Measurements from ENCODE around the gene SYNGR3. TPM values are rescaled to one million over a fixed set of nuclear protein-coding genes. Genes with fewer than 3 reads are reported as not detected.

Gene SYNGR3
- total RNA-seq, 1 experiment from 2014 or later, result 2.3 TPM

DNA sequence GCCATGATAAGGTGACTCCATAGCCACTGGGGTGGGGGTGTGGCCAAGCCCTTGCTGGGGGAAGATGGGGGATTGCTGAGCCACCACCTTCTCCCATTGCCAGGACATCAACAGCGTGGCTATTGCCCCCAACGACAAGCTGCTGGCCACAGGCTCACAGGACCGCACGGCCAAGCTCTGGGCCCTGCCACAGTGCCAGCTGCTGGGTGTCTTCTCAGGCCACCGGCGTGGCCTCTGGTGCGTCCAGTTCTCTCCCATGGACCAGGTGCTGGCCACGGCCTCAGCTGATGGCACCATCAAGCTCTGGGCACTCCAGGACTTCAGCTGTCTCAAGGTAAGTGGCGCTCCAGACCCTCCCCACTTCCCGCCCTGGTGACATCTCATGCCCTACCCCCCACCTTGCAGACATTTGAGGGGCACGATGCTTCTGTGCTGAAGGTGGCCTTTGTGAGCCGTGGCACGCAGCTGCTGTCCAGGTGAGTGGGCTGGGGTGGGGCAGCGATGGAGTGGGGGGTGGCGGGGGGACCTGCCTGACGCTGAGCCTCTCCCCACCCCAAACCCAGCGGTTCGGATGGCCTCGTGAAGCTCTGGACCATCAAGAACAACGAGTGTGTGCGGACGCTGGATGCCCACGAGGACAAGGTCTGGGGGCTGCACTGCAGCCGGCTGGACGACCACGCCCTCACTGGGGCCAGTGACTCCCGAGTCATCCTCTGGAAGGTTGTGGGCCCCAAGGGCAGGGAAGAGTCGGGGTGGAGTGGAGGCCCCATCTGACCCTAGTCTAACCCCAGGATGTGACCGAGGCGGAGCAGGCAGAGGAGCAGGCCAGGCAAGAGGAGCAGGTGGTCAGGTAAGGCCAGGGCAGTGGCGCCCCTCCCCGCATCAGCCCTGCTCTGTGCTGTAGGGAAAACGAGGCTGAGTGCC, 12.6 kb upstream of the SYNGR3 start:
- DNase-seq (ENCODE audit: low spot score), result no peak

DNA sequence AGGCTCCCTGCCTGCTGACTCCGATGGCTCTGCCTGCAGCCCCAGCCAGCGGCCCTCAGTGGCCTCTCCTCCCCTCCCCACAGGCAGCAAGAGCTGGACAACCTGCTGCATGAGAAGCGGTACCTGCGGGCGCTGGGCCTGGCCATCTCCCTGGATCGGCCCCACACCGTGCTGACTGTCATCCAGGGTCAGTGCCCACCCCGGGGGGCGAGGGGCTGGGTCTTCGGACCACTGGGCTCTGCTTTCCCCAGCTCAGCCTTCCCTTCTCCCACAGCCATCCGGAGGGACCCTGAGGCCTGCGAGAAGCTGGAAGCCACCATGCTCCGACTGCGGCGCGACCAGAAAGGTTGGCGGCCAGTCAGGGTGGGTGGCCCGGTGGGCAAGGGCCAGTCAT, 11.9 kb upstream of the SYNGR3 start:
- no peak for DNase-seq (ENCODE audit: low spot score)

DNA sequence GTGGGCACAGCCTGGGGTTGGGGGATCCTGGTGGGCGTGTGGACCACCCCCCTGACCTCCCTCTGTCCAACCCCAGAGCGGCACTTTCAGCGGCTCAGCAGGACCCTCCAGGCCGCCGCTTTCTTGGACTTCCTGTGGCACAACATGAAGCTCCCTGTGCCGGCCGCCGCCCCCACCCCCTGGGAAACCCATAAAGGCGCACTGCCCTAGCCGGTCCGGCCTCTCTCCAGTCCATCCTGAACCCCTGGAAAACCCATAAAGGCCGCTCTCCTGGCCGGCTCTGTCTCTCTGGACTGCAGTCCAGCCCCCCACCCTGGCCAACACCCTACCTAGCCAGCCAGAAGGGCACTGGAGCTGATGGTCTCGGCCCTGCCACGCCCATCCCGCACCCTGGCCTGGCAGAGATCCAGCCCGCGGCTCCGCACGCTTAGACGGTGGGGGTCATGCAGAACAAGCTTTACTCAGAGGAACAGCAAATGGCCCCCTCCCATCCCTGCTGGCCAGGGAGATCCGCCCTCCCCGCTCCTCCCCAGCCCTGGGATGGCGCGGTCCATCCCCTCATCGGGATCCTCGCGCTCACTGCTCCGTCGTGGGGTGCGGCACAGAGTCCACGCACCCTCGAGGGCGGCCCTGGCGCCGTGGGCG, 11.2 kb upstream of the SYNGR3 start:
- peak; percentile 35 for DNase-seq (ENCODE audit: low spot score)

DNA sequence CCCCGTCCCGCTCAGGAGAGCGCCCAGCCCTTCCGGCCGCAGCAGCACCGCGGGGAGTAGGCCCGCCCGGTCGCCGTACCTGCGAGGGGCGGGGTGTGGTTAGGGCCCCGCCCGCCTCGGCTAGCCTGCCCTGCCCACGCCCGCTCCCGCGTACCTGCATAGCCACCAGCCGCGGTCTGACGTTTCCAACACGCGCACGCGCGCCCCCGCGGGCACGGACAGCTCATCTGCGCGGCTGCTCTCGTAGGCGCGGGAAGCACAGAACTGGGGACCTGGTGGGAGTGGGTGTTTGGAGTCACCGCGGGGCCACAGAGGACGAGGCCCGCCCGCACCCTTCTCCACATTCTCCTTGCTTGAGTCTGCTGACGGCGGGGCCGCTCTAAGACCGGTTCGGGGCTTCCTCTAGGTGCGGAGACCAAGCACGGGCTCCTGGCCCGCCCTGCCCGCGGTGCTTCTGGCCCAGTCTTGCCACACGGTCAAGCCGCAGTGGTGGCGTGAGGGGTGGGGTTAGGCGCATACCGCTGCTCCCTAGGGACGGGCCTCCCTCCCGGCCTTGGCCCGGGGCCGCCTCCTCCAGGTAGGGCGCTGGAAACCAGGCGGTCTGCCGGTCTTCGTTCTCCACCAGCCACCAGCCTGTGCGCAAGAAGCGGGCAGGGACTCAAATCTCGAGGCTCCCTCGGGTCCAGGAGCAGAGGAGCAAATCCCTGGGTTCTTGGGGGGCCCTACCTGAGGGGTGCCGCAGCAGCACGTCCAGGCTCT, 10.3 kb upstream of the SYNGR3 start:
- peak; percentile 92 for DNase-seq (ENCODE audit: low spot score)

DNA sequence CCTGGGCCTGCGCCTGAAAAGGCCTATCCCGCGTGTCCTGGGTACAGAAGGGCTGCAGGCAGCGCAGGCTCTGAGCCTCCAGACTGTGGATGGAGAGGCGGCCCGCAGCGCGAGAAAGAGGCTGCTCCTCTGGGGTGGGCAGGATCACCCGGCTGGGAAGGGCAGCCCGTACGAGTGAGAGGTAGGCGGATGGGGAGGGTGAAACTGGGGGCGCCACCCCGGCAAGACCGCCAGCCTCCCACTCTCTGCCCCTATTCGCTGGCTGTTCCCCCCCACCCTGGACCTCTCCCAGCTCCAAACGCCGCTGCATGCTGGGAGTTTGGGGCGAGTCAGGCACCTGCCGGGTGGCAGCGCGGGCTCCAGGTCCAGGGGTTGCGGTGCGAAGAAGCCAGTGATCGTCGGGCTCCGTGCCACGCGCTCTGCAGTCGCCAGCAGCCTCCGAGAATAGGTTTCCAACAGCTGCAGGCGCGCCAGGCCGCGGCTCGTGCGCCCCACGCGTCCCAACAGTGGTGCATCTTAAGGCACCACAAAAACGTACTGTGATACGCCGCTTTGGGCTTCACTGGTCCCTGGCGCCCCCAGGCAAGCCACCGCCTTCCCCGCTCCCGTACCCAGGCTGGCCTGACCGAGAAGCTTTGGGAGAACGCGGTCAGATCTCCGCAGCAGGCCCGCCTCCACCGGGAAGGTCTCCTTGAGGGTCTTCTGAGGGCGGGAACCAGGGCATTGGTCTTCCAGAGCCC, 9.6 kb upstream of the SYNGR3 start:
- DNase-seq (ENCODE audit: low spot score), result peak; percentile 54

DNA sequence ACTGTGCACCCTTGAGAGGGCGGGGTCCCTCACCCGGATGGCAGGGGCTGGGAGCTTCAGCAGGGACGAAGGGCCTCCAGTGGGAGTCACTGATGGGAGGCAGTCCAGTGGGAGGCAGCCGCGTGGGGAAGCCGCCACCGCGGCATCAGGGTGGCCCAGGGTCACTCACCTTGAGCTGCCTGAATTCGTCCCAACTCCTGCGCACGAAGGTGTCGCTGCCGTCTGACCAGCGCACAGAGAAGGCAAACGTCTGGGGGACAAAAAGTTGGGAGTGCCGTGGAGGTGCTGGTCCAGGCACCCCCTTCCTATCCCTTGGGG, 9.0 kb upstream of the SYNGR3 start:
- DNase-seq (ENCODE audit: low spot score), result no peak

DNA sequence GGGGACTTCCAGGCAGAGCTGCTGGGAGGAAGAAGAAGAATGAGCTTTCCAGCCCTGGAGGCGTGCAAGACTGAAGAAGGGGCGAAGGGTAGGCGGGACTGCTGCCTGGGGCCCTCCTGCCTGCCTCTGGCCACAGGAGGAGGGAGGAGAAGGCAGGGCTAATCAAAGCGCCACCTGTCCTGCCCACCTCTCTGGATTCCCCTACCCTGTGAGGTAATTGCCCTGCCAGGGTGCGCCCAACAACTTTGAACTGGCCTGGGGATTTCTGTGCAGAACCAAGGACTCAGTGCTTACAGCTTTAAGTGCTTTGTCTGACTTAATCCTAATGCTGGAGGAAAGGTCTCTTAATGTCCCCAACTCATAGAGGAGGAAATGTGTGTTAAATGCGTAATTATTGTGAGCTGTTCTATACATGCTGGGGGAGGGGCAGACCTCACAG, 8.4 kb upstream of the SYNGR3 start, which contains the start of gene NOXO1:
Gene NOXO1 (minus strand): TSS at position 72 of the 439 bp plus-strand sequence. CDS start 290 bp downstream, outside the sequence.
- peak; percentile 87 for DNase-seq (ENCODE audit: low spot score)

DNA sequence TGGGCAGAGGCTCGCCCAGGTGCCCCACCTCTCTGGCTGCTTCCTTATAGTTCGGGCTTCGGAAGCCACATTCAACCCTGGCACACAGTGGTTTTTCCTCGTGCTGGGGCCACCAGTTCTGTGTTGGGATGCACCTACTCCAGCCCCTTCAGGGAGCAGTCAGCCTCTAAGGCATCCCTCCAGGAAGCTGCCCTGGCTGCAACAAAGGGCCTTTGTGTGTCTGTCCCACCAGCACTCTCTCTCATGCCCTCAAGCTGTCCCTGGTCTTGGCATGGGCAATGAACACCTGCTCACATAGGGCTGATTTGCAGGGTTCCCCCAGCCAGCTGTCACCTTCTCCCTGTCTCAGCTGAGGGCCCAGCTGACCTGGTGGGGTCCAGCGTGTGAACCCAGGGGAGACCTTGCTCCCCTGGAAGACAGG, 7.7 kb upstream of the SYNGR3 start:
- DNase-seq (ENCODE audit: low spot score), result peak; percentile 94

DNA sequence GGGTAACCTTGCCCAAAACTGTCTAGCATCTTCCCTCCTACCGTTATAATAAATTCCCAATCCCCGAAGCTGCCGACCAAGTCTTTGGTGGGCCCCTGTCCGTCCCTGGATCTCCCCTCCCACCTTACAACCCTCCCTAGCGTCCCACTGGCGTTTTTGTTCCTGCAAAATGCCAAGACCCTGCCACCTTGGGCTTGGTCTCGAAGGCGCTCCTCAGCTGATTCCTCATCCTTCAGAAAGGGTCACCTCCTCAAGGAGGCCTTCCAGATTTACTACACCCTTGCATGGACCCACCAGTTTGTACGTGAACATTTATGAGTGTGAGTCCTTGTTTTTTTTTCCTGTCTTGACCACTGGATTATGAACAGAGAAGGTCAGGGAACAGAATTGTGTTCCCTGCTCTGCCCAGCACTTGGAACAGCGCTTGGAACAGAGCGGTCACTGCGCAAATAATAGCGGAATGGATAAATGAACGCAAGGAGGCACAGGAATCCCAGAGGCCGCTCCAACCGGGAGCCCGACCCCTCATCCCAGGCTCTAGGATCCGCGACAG, 6.7 kb upstream of the SYNGR3 start:
- DNase-seq (ENCODE audit: low spot score), result no peak

DNA sequence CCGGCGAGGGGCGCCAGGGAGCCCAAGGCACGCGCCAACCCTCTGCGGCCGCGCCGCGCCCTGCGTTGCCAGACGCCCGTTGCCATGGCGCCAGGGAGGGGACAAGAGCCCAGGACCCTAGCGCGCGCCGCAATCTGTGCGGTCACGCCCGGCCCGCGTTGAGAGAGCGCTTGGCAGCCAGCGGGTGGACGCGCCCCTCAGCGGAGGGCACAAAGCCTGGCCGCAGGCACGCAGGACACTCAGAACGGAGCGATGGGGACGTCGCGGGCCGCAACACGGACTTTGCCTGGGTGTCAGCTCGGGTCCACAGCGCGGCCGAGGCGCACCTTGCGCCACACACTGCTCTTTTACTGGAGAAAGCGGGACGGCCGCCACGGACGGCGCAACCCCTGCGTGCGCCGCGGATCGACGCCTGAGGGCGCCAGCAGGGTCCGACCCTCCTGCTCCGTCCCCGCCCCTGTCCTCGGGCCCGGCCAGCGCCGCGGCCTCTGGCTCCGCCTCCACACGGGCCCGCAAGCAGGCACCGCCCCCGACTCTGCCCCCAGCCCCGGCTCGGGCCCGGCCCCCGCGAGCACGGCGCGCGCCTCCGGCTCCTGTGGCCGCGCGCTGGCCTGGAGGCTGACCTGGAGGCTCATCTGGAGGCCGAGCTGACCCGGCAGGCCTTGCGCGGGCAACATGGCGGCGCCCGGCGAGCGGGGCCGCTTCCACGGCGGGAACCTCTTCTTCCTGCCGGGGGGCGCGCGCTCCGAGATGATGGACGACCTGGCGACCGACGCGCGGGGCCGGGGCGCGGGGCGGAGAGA, 6.0 kb upstream of the SYNGR3 start, which contains the start of gene GFER:
Gene GFER (plus strand): TSS at position 650 of the 803 bp plus-strand sequence. CDS start 26 bp downstream, at position 676.
- DNase-seq (ENCODE audit: low spot score), result peak; percentile 92

DNA sequence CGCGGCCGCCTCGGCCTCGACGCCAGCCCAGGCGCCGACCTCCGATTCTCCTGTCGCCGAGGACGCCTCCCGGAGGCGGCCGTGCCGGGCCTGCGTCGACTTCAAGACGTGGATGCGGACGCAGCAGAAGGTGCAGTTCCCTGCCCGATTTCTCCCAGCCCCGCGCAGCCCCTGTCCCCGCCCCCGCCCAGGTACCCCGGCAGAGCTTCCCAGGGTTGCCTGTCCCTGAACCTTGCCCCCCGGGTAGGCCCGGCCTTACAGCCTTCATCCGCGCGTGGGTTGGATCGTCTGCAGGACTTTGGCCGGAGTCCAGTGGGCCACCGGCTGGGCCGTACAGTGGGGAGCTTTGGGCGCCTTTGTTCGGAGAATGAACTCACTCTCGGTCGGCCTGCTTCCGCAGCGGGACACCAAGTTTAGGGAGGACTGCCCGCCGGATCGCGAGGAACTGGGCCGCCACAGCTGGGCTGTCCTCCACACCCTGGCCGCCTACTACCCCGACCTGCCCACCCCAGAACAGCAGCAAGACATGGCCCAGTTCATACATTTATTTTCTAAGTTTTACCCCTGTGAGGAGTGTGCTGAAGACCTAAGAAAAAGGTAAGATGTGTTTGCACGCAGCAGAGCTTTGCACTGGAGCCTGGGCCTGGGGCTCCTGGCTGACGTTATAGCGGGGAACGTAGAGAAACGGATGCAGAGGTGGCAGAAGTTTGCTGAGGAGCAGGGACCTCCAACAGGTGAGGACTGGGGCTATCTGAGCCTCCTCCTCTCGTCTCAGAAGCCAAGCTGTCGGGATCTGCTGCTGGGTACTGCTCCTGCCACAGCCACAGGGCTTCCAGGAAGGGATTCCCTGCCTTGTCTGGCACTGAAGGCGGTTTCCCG, 5.2 kb upstream of the SYNGR3 start:
- peak; percentile 36 for DNase-seq (ENCODE audit: low spot score)

DNA sequence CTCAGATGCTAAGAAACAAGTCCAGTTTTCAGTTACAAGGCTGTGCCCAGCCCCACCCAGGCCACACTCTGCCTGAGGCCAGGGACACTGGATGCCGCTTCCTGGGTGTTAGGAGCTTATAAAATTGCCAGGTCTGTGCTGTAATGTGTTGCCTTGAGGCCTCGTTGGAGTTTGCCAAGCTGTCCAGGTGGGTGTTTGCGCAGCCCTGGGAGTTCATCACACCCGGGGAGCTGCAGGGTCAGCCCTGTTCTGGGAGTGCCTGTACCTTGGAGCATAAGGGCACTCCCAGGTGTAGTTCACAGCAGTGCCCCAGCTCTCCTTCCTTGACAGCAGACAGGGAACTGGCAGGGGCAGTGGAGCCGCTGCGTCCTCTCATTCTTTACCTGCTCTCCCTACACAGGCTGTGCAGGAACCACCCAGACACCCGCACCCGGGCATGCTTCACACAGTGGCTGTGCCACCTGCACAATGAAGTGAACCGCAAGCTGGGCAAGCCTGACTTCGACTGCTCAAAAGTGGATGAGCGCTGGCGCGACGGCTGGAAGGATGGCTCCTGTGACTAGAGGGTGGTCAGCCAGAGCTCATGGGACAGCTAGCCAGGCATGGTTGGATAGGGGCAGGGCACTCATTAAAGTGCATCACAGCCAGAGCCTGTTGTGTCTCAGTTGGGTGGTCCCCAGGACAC, 4.2 kb upstream of the SYNGR3 start:
- no peak for DNase-seq (ENCODE audit: low spot score)

DNA sequence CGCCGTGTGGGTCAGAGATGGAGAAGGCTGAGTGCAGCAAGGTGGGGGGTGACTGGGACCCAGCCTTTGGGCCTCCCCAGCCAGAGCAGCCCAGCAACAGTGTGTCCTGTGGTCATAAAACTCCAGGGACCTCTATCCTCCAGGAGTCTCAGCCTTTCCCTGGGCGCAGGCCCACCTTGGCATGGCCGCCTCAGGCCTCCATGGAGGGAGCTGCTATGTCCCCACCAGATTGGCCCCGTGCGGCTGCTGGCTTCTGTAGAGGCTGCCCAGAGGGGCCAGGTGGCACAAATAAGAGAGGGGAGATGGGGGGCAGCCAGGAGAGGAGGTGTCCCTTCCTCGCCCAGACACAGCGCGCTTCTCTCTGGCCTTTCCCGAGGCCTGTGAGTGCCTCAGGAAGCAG, 2.6 kb upstream of the SYNGR3 start:
- no peak for DNase-seq (ENCODE audit: low spot score)

DNA sequence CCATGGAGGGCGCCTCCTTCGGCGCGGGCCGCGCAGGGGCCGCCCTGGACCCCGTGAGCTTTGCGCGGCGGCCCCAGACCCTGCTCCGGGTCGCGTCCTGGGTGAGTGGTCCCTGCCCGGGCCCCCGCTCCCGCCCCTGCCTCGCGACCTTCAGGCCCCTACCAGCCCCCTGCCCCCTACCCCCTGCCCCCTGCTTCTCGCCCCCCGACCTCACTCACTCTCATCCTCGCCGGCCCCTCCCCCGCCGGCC, 256 bp downstream of the SYNGR3 start:
- no peak for DNase-seq (ENCODE audit: low spot score)

DNA sequence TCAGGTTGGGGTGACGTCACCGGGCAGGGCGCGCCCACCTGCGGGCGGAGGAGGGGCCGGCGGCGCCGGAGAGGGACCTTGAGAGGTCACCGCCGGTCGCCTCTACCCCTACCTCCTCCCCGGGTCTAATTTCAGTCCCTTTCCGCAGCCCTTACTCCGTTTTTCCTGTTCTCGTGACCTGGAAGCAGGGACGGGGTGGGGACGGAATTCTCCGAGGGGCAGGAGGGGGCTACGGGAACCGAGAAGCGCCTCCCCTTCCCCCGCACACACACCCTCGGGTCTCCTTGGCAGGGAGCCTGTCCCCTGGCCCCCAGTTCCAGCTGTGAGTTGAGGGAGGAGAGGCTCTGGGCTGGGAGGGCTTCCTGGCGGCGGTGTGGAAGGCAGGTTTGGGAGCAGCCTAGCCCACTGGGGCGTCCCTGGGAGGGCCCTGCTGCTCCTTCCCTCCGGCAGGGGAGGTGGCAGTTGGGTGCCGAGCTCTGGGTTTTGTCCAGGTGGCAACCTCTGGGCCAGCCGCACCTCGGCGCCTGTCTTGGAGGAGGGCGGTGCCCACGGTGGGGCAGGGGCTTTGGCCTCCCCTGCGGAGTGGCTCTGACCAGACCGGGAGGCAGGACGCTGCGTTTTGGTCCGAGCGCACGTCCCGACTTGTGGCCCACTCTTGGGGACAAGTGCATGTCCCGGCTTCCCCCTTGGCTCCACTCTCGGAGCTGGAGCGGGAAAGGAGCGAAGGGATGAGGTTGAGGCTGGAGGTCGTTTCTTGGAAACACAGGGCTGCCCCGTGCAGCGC, 773 bp downstream of the SYNGR3 start:
- DNase-seq (ENCODE audit: low spot score), result no peak

DNA sequence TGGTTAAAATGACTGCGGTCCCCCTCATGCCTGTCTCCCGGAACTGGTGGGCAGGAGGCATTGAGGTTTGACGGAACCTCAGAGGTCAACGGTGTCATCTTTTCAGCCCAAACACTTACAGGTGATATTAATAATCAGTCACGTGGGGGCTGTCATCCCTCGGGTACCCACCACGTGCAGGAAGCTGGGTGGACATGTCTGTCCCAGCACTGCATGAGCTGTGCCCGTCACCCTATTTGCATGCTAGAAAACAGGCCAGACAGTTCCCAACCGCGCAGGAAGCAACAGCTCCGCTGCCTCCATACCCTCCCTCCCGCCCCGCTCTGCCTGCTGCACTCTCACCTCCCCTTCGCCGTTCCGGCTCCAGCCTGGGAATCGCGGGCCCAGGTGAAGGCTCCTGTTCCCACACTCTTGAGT, 1.4 kb downstream of the SYNGR3 start:
- DNase-seq (ENCODE audit: low spot score), result no peak

DNA sequence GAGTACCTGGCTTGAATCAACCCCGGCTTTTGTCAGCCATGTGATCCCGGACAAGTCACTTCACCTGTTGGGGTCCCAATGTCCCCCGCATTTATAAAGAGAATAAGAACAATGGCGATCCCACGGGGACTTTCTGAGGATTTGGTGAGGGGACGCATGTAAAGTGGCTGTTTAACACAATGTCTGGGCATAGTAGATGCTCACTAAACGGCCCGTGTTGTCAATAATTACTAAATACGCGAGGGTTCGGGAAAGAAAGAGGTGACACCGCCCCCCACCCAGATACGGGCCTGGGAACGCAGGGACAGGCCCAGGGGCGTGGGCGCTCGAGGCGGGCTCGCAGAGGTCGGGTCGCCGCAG, 1.8 kb downstream of the SYNGR3 start:
- DNase-seq (ENCODE audit: low spot score), result no peak

Measured in HT-29 (cell line).